Activated T-helper 9 cell treated with anti-CD3 and anti-CD28 coated beads, Interleukin-2, amount 50 U/mL, for 16 hours (primary cell): Measurements from ENCODE around the gene SPTSSB.

Experiments
- DNase-seq: peaks from one replicate; pipeline ENCODE4 v3.0.0-alpha.2; 2020; ENCODE audit warnings: low read depth

Gene SPTSSB

DNA sequence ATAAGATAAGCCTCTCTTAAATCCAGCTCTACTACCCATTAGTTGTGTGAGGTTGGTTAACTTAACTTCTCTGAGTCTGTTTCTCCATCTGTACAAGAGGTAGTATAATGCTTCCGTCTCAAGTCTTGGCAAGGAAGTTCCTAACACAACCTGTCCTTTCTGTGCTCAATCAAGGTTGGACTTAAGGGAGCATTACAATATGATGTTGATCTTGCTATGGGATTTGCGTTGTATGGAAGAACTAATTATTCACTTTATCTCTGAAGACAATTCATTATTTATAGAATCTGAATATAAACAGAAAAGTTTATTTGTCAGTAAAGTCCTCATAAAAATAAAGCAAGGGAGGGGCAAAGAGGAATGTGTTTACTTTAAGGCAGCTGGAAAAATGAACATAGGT, 18.9 kb upstream of the SPTSSB start:
- no peak for DNase-seq

DNA sequence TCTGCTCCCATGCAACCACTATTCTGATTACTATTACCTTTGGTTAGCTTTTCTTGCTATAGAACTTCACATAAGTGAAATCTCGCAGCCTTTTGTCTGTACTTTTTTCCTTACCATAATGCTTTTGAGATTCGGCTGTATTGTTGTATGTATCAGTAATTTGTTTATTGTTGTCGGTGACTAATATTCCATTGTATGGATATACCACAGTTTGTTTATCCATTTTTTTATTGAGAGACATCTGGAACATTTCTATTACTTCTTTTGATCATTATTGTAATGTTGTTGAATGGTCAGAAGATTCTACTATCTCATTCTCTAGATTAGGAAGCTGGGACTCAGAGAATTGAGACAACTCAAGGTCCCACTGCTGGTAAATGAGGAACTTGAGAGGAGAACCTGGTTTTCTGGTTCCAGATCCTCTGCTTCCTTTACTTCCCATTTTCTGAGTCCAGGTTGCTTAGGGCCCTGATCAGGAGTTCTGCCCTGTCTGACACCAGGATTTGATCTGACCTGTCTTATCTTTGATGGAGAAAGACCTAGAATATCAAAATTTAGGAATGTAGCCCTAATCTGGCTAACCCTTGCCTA, 18.2 kb upstream of the SPTSSB start:
- DNase-seq: no peak

DNA sequence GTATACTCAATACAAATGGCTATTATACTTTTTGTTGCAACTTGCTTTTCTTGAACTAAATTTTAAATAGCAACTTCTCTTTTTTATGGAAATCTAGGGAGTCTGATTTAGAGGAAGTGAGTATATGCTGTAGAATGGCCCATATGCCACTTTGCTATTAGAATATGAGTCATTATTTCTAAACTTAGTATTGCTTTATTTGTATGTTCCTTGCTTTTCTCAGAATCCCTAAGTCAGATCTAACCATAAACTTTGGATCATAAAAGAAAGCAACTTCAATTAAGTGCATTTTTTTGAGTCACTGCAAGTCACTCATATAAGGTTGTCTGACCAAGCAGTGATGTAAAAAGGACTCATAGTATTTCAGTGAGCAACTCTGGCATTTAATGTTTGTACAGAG, 17.5 kb upstream of the SPTSSB start:
- no peak for DNase-seq

DNA sequence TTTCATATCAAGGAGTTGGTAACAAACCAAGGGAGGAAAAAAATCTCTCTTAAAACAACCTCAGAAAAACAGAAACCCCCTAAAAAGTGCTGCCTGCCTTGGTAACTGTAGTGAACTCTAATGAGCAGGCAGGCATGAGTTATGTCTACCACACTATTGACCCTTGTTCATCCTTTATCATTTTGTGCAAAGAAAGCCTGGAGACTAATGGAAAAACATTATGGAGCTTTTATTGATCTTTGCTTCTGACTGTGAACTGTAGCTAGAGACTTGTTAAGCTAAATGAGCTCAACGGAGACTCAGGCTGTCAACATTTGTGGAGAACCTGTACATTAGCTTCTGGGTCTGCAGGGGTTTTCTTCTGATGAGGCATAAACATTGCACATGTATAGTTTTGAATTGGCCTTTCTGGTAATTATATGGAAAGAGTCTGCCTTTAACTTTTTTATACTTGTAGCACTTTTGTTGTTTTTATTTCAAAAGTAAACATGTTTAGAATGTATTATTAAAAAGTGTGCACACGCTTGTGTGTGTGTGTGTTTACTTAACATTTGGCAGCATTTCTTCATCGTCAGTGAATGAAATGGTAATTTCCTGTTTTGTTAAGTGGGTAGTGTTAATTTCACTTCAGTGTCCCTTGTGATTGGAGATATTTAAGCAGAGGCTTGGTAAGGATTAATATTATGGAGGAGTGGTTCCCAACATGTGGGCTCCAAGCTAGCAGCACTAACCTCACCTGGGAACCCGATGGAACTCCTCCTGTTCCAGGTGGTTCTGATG, 15.9 kb upstream of the SPTSSB start:
- no peak for DNase-seq

DNA sequence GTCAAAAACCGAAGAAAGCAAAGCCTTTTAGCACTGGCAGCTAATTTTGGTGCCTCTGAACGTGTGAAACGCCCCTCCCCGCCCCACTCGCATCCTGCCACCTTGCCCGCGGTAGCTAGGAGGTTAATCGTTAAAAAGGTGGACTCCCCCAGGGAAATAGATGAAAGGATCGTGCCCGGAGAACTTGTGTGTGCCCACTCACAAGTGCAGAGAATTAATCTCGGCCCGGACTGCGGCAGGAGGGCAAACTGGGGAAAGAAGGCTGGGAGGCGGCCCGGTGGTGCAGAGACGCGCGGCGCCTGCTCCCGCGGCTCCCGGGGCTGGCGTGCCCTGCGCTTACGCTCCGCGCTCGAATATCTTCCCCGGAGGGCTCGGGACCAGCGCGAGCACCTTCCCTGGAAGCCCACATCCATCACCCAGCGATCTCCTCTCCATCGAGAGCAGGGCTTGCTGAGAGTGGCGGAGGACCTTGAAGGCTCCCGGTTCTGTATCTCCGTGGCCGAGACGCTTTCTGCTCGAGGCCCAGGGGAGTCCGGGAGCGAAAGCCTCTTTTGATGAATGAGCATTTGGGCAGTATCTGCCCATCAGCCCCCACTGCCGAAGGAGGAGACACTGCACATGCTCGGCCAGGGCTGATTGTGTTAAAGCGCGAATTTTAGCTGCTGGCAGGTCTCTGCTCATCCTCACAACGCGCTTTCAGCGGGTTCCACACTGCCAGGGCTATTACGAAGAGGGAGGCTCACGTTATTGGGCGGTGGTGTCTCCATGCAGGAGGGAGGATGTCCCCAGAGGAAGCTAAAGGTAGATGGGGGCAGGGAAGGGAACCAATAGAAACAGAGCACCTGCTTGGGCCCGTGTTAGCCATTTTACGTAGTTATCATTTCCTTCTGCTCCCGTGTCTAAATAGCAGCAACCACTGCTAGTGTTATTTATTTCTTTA, 1.3 kb upstream of the SPTSSB start:
- no peak for DNase-seq

DNA sequence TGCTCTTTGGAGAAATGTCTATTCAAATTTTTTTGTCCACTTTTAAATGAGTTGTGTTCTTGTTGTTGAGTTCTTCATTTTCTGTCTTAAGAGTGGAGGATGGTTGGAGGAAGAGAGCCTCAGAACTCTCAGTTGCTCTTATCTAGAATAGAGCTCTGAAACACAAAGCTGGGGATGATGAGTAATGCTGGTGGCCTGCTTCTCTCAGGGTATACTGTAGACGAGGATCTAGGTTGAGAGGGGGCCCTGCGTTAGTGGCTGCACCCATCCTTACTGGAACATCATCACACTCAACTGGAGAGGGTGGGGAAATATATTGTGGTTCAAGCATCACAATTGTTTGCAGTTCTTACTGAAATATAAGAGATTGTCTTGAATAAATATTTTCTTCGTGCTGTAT, 1.8 kb downstream of the SPTSSB start:
- DNase-seq: no peak

DNA sequence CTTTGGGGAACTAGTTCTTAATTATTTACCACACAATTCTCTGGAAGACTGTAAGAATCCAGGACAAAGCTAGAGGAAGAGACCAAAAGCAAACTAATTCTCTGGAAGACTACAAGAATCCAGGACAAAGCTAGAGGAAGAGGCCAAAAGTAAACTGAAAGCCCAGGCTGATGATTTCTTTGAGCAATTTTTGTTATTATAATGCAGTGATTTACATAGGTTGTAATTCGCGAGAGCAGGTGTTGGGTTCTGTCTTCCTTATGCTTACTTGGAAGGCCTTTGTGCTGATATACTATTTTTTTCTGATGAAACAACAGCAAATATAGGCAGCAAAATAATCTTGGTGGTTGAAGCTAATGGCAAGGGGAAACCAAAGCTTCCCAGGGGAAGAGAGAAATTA, 5.2 kb downstream of the SPTSSB start:
- no peak for DNase-seq

DNA sequence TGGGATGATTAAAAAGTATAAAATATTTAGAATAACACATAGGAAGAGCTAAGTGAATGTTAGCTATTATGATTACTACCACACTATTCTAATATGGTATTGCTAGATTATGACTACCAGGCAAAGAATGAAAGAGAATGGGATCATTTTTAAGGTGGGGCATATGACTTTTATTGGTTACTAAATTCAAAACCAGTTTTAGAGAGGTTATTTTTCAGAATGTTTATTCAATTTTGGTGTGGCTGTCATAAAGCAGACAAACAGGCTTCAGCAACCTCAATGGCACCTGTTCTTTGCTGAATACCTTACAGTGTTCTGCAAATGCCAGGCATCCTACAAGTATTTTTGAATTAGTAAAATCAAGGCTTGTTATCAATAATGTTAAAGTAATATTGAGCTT, 12.8 kb downstream of the SPTSSB start:
- no peak for DNase-seq

DNA sequence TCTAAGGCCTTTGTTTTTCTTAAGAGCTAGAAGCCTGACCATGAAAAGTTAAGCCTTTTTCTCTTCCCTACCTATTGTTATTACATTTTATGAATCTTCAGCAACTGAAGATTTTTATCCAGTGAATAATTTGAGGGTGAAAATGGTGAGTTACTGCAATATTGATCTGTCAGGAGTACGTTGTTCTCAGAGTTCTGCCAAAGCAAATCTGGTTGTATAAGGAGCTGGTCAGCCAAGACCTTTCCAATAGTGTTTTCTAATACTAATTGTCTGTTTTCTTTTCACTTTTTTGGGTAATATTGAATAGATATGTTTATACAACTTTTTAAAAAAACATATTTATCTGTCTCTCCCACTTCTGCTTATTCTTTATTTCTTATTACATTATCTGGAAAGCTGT, 15.0 kb downstream of the SPTSSB start:
- DNase-seq: no peak

DNA sequence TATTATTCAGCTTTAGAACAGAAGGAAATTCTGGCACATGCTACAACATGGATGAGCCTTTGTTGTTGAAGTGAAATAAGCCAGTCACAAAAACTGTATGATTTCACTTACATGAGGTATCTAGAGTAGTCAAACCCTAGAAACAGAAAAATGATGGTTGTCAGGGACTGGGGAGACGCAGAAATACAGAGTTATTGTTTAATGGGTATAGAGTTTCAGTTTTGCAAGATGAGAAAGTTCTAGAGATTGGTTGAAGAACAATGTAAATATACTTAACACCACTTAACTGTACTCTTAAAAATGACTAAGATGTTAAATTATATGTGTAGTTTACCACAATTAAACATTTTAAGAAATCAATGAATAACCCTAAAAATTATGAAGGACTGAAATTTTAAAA, 15.8 kb downstream of the SPTSSB start:
- DNase-seq: no peak

DNA sequence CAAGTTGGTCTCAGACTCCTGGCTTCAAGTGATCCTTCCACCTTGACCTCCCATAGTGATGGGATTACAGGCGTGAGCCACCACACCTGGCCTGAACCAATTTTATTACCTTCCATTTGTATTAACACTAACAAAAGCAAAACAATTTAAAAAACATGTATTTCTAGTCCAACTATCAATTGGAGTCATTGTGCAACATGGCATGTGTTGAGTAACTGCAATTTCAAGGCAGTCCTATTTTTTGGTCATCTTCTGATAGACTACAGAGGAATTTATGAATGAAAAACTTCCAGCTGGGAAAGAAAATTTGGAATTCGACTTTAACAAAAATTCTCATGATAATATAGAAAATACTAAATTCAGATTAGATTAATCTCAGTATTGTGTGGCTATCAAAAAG, 16.8 kb downstream of the SPTSSB start:
- no peak for DNase-seq

DNA sequence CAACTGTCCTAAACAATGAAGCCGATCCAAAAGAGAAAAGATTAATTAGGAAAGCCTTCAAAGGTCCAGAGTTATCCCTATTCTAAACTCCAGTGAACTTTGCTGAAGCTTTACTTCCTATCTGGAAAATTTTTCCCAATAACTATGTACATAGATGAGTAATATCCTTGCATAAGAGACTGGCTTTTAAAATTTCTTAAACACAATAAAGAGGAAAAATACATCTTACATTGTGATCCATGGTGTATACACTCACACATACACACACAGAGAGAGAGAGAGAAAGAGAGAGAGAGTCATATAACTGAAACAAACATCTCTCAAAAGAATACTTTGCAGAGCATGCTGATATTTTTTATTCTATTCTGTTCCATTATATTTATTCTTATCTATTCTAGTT, 20.0 kb downstream of the SPTSSB start:
- no peak for DNase-seq

DNA sequence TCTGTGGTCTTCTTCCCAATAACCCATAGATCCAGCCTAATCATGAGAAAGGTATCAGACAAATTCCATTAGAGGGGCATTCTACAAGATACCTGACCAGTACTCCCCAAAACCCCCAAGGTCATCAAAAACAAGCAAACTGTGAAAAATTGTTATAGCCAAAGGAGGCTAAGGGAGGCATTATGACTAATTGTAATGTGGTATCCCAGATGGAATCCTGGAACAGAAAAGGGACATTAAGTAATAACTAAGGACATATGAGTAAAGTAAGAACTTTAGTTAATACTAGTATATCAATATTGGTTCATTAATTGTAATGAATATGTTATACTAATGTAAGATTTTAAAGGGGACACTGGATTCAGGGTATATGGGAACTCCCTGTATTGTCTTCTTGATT, 20.4 kb downstream of the SPTSSB start:
- DNase-seq: no peak

DNA sequence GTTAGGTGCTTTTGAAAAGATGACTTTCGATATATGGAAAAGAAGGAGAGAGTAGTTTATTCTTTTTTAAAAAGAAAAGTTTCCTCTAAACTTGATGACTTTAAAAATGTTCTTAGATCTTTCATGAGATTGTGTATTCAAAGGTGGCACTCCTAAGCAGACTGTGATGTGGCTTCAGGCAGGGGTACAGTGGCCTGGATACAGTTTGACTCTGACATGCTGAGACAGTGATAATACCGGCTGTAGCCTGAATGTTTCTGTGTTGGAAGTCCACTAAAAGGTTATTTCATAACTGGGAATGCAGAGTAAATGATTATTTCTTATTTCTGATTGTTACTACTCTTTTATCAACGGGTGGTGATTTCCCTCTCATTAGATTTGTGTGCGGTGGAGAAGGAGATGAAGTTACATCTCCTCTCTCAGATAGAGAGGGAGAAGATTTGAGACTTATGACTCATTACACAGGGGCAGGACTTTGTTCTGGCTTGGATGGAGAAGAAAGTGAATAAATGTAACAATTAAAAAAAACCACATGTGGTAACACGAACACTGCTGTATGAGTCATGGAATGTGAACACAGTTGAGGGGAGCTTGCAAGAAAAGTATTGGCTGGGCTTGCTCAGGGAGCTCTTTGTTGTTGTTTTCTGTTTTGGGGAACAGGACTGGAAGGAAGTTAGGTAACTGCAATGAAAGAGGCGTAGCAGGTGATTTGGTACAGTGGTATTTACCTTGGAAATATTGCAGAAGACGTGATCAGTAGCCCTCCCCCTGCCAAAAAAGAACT, 21.6 kb downstream of the SPTSSB start:
- peak; percentile 0 for DNase-seq

DNA sequence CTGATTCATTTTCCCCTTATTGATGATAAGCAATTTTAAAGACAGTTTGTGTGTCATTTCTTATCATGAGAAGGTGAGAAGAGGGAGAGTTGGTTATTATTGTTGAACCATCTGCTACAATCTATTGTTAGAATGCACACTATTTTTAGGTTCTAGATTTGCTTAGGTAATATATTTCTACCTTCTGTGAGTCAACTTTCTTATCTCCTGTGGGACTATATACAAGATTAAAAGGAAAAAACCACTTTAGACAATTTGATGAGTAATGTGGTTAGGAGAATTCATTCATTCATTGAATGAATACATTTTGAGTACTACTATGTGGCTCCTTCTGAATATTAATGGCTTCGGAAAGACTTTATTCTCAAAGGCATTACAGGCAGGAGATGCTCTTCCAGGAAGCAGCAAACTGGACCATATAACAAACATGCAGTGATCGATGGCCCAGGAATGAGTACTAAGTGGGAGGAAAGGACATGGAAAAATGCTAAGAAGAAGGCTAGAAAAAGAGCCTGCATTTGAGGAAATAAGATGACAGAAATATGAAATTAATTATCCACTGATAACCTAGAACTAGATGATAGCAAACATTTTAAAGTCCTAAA, 22.4 kb downstream of the SPTSSB start:
- no peak for DNase-seq

DNA sequence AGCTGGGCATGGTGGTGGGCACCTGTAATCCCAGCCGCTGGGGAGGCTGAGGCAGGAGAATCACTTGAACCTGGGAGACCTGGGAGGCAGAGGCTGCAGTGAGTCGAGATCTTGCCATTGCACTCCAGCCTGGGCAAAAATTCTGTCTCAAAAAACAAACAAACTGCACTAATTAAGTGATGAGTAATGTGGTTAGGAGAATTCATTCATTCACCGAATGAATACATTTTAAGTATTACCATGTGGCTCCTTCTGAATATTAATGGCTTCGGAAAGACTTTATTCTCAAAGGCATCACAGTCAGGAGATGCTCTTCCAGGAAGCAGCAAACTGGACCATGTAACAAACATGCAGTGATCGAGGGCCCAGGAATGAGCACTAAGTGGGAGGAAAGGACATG, 23.6 kb downstream of the SPTSSB start:
- DNase-seq: no peak

DNA sequence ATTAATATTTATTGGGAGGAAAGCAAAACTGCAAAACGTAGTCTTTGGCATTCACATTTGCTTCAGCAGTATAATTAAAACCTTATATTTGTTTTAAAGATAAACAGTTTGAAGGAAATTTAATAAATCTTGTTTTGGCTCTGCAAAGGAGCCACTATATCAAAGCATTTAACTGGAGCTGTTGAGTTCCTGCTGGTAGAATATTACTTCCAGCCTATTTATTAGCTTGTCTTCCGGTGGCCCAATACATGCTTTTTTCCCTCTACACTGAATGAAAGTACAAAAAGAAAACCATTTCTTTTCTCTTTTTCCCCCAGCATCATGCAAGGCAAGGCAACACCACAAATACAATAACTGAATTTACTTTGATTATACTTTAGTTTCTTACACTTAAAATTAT, 26.3 kb downstream of the SPTSSB start:
- DNase-seq: no peak

DNA sequence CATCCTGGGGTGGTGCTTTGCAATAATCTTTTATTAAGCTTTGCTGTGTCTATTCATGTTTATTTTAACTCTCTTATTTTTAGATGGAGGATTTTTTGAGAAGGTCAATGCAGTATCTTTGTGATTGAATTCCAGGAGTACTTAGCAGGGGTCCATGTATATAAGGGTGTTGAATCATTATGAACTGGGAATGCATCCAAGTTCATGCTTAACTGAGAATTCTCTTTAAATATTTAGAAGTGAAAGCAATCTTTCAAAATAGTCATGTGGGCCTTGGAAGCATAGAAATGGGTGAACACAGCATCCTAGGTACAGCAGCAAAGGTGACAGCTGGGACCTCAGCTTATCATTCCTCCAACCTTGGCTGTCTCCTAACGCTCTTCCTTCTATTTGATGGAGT, 27.3 kb downstream of the SPTSSB start:
- no peak for DNase-seq

DNA sequence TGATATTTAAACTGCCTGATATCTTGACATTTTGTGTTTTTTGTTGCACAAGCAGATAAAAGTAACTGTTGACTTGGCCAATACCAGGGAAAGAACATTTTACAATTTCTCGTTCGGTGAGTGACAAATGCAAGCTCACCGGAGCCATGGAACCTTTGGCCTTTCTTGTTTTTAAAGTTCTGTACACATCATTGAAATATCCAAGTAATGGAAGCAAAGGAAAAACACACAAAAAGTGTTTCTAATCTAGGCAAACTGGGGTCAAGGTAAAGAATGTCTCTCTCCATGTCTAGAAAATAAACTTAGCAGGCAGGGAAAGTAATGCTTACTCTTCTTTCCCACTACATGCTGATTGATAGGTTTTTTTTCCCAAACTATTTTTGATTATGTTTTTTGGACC, 27.8 kb downstream of the SPTSSB start:
- no peak for DNase-seq

DNA sequence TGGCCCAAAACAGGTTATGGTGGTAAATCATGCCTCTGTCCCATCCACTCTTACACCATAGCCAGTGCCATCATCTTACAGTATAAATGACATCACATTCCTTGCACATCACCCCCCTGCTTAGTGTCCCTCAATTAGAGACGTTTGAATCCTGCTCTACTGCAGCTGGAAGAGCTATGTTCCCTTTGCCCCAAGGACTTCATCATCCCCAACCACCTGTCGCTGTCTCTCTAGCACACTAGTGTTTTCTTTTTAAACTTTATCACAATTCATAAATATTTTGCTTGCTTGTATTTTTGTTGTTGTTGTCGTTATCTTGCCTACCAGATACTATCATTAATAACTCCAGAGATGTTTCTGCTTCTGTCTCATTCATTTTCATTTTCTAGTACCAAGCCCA, 28.7 kb downstream of the SPTSSB start:
- DNase-seq: no peak
